A673 (cell line): ENCODE measurements around the gene CXCL12. TPM values are rescaled to one million over a fixed set of nuclear protein-coding genes. Genes with fewer than 3 reads are reported as not detected.

Experiments
- BruUV-seq: library from RNA; stranded (reverse); fragments of 400-500 nt; replicated peaks from 2 replicates; lab custom pipeline; 2021; lab: Mats Ljungman, UMichigan
- CTCF ChIA-PET: fragments of 300-600 bp; sonication (Branson Sonifier 250); formaldehyde crosslinking; loops from one replicate; lab custom pipeline; 2022; ENCODE audit warnings: antibody characterized with exemption; lab: Charles Lee
- POLR2A ChIA-PET: fragments of 300-600 bp; sonication (Branson Sonifier 250); formaldehyde crosslinking; loops from one replicate; lab custom pipeline; 2022; ENCODE audit warnings: antibody characterized with exemption; ENCODE audit not compliant: low non-redundant PET; lab: Charles Lee
- DNase-seq: peaks from one replicate; pipeline ENCODE4 v3.0.0-alpha.2; 2015; ENCODE audit warnings: low spot score
- H3K27ac ChIP-seq: fragments of 200-600 bp; sonication (generic); 2 replicates; pipeline ENCODE4 v1.5.1; 2016; ENCODE audit warnings: mixed run types, low read depth, mild to moderate bottlenecking, mixed read lengths, antibody characterized with exemption, low read length; ENCODE audit not compliant: poor library complexity, severe bottlenecking
- H3K27me3 ChIP-seq: fragments of 200-600 bp; sonication (generic); replicated peaks from 2 replicates; pipeline ENCODE4 v1.6.1; 2017; ENCODE audit warnings: mixed run types, low read depth, mild to moderate bottlenecking, mixed read lengths, antibody characterized with exemption, low read length; ENCODE audit not compliant: insufficient read depth, poor library complexity
- H3K36me3 ChIP-seq: fragments of 200-600 bp; sonication (generic); 2 replicates; pipeline ENCODE4 v1.6.1; 2016; ENCODE audit warnings: mixed run types, mild to moderate bottlenecking, mixed read lengths, antibody characterized with exemption, low read length; ENCODE audit not compliant: insufficient read depth, poor library complexity, severe bottlenecking
- H3K4me1 ChIP-seq: fragments of 200-600 bp; sonication (generic); 2 replicates; pipeline ENCODE4 v1.6.1; 2017; ENCODE audit warnings: mixed run types, mild to moderate bottlenecking, mixed read lengths, antibody characterized with exemption, low read length; ENCODE audit not compliant: insufficient read depth, poor library complexity, severe bottlenecking
- H3K4me3 ChIP-seq: fragments of 200-600 bp; sonication (generic); 2 replicates; pipeline ENCODE4 v1.5.1; 2016; ENCODE audit warnings: low read depth, mixed run types, mild to moderate bottlenecking, mixed read lengths, low read length; ENCODE audit not compliant: poor library complexity, severe bottlenecking
- H3K9me3 ChIP-seq: fragments of 200-600 bp; sonication (generic); 2 replicates; pipeline ENCODE4 v1.6.1; 2016; ENCODE audit warnings: mixed run types, low read depth, mild to moderate bottlenecking, mixed read lengths, antibody characterized with exemption, low read length; ENCODE audit not compliant: poor library complexity, severe bottlenecking
- EZH2 ChIP-seq: fragments of 200-600 bp; sonication (generic); IDR thresholded peaks from 2 replicates; pipeline ENCODE4 v1.6.1; 2017; ENCODE audit warnings: borderline replicate concordance, low read depth, mild to moderate bottlenecking, mixed read lengths, antibody characterized with exemption, low read length; ENCODE audit not compliant: poor library complexity, severe bottlenecking
- intact Hi-C: fragments of 100-400 bp; cut with micrococcal nuclease; formaldehyde crosslinking; loops from one replicate; pipeline ENCODE4 v1.10.0; 2022; ENCODE audit not compliant: unreplicated experiment
- total RNA-seq: library from RNA; stranded (reverse); gene quantifications from 2 replicates; pipeline ENCODE4 v1.2.3, GENCODE V29; 2021
- TF ChIP-seq, protein P1 (sequence below): fragments of 300-800, 200-600 bp; sonication (generic); conservative IDR thresholded peaks from 2 replicates; pipeline ENCODE4 v1.5.1; 2017; ENCODE audit warnings: low read depth, mild to moderate bottlenecking, antibody characterized with exemption, low read length, moderate library complexity, mixed read lengths

The CXCL12 gene
- total RNA-seq, 1 experiment from 2014 or later: 0.30 TPM

DNA sequence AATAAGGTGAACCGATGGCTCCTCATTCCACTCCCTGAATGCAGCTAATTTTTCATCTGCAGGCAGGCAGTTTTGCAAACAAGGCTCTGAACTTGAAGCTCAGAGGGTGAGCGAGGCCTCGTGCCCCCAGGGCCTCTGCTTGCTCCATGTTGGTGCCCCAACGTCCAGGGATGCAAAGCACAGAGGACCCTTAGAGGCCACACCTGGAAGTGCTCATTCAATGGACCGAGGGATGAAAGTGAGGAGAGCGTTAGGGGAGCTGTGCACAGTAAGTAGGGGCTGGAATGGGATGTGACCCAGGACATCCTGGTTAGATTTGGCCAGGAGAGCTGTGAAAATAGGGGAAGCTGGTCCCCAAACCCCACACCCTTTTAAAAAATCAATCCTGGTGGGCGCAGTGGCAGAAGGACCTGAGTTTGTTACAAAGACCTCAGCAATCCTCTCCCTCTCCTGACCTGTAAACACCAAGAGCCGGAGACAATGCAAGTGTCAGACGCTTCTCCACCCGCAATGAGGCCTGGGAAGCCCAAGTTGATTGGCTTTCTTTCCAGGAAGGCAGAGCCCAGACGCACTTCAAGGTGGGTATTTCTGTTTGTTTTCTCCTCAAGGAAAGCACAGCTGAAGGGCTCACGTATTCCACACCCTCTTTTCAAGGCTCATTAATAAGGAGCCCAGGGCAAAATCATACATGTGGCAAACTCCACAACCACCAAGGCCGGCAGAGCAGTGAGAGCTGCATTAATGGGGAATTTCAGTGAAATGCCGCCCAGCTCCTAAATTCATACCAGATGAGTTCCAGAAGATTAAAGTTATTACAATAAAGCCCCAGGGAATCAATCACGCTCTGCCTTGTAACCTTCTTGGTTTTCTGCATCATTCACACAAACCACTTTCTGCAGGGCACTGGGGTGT, 14.1 kb upstream of the CXCL12 start:
- TF ChIP-seq, protein P1, sequence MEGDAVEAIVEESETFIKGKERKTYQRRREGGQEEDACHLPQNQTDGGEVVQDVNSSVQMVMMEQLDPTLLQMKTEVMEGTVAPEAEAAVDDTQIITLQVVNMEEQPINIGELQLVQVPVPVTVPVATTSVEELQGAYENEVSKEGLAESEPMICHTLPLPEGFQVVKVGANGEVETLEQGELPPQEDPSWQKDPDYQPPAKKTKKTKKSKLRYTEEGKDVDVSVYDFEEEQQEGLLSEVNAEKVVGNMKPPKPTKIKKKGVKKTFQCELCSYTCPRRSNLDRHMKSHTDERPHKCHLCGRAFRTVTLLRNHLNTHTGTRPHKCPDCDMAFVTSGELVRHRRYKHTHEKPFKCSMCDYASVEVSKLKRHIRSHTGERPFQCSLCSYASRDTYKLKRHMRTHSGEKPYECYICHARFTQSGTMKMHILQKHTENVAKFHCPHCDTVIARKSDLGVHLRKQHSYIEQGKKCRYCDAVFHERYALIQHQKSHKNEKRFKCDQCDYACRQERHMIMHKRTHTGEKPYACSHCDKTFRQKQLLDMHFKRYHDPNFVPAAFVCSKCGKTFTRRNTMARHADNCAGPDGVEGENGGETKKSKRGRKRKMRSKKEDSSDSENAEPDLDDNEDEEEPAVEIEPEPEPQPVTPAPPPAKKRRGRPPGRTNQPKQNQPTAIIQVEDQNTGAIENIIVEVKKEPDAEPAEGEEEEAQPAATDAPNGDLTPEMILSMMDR: no peak
- no peak for TF ChIP-seq EZH2
- no peak overlapping the region for H3K4me3 ChIP-seq
- ChIA-PET CTCF (no interaction called here), POLR2A (no interaction called here)
- no peaks in the 10 kb centered on the region for H3K27me3 ChIP-seq
- BruUV-seq: no TSS peak
- no peaks in the 10 kb centered on the region for H3K4me1 ChIP-seq
- no peak for DNase-seq
- no peak overlapping the region for H3K27ac ChIP-seq
- intact Hi-C loops: no loop called here
- no peaks in the 10 kb centered on the region for H3K36me3 ChIP-seq
- no peaks in the 10 kb centered on the region for H3K9me3 ChIP-seq

DNA sequence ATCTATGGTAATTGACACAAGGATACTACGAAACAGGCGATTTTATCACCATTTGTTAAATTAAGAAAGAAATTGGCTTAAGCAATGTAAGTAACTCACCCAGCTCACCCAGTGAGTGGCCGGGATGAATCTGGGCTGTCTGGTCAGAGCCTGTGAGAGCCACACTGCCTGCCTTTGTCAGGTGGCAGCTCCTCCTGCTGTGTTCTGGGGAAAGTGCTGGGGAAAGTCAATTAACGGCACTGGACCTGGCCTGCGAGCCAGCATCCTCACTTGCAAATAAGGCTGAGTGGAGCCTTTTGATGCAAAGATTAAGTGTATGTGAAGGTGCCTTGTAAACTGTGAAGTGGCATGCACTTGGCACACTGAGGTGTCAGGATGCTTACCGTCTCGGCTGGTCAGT, 13.4 kb upstream of the CXCL12 start:
- TF ChIP-seq, protein P1: no peak
- no peak for TF ChIP-seq EZH2
- no peak overlapping the region for H3K4me3 ChIP-seq
- CTCF ChIA-PET: no interaction called here
- no peaks in the 10 kb centered on the region for H3K27me3 ChIP-seq
- no peak for DNase-seq
- intact Hi-C loops: no loop called here
- no TSS peak for BruUV-seq
- H3K9me3 ChIP-seq: no peaks in the 10 kb centered on the region
- no peaks in the 10 kb centered on the region for H3K4me1 ChIP-seq
- no peaks in the 10 kb centered on the region for H3K36me3 ChIP-seq
- POLR2A ChIA-PET: no interaction called here
- no peak overlapping the region for H3K27ac ChIP-seq

DNA sequence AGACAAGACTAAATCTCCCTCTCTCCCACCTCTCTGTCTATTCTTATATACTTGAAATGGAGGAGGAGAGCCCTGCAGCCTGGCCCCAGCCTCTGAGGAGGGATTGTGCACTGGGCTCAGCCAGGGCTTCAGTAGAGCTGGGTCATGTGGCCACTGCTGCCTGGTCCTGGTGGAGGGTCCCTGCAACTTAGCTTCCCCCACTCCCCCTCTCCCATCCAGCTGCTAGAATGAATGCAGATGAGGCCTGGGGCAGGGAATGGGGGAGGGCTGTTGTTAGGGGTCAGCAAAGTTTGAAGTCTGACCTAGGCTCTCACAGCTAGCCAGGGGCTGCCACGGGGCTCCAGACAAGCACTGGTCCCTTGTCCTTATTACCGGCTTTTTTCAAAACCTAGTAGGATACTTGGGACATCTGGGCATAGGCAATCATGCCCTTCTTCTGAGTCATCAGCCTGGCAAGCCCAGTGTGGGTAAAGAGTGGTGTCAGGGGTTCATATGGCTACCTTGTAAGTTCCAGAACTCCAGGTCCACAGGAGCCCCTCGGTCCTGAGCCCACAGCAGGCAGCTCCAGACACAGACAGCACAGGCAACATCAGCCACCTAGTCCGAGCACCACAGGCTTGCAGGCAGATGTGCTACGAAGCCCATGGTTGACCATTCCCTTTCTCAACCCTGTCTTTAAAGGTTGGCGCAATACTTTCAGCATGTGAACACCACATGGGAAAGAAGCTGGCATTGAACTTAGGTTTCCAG, 12.8 kb upstream of the CXCL12 start:
- intact Hi-C loops: no loop called here
- POLR2A ChIA-PET: no interaction called here
- Histone ChIP-seq H3K9me3 (no peaks in the 10 kb centered on the region), H3K36me3 (no peaks in the 10 kb centered on the region), H3K27ac (no peak overlapping the region), H3K4me1 (no peaks in the 10 kb centered on the region), H3K4me3 (no peak overlapping the region), H3K27me3 (no peaks in the 10 kb centered on the region)
- BruUV-seq: no TSS peak
- TF ChIP-seq EZH2: no peak
- TF ChIP-seq, protein P1: no peak
- DNase-seq: no peak
- CTCF ChIA-PET: no interaction called here
